Thoracic aorta (tissue), 2 donors: ENCODE data around the gene IPPK. TPM values are rescaled to one million over a fixed set of nuclear protein-coding genes. Genes with fewer than 3 reads are reported as not detected.

Source experiments
- ATAC-seq: fragments of 150-250 bp; one replicate; pipeline ENCODE4 v1.8.0; 2017; ENCODE audit warnings: low read depth; ENCODE audit not compliant: insufficient number of reproducible peaks, low FRiP score
- DNase-seq: peaks from one replicate; pipeline ENCODE4 v3.0.0-alpha.2; 2020; ENCODE audit warnings: low spot score
- H3K27ac ChIP-seq, 2 donors: fragments of 200-600 bp; sonication (generic); 1 replicate in 1 of 2; 2 replicates in 1 of 2; pipeline ENCODE4 v1.5.1; 2016; ENCODE audit warnings: mild to moderate bottlenecking in 2 of 2, moderate library complexity in 2 of 2
- H3K27me3 ChIP-seq: fragments of 200-600 bp; sonication (generic); replicated peaks from 2 replicates; pipeline ENCODE4 v1.6.0; 2016; ENCODE audit warnings: mild to moderate bottlenecking; ENCODE audit not compliant: insufficient read depth
- H3K36me3 ChIP-seq: fragments of 200-600 bp; sonication (generic); one replicate; pipeline ENCODE4 v1.5.1; 2016
- H3K4me1 ChIP-seq, 2 donors: fragments of 200-600 bp; sonication (generic); 1 replicate in 1 of 2; 2 replicates in 1 of 2; pipeline versions ENCODE4 v1.5.1 to v1.6.0; 2016; ENCODE audit warnings: low read depth in 2 of 2, mild to moderate bottlenecking in 1 of 2; ENCODE audit not compliant: control insufficient read depth in 1 of 2
- H3K4me3 ChIP-seq: fragments of 200-600 bp; sonication (generic); 2 replicates; pipeline ENCODE4 v1.5.1; 2016; ENCODE audit warnings: mild to moderate bottlenecking
- H3K9me3 ChIP-seq: fragments of 200-600 bp; sonication (generic); 2 replicates; pipeline ENCODE4 v1.5.1; 2016
- total RNA-seq, 2 donors: library from RNA; depleted of rRNA; stranded (reverse); fragments of >200 nt; gene quantifications; one replicate each; pipeline versions ENCODE4 v1.1.0 to v1.2.3, GENCODE V29; 2016
- TF ChIP-seq, protein P1 (sequence below): fragments of 200-600 bp; sonication (generic); IDR thresholded peaks from one replicate; pipeline ENCODE4 v1.5.1; 2019; ENCODE audit warnings: antibody characterized with exemption

Gene IPPK, protein sequence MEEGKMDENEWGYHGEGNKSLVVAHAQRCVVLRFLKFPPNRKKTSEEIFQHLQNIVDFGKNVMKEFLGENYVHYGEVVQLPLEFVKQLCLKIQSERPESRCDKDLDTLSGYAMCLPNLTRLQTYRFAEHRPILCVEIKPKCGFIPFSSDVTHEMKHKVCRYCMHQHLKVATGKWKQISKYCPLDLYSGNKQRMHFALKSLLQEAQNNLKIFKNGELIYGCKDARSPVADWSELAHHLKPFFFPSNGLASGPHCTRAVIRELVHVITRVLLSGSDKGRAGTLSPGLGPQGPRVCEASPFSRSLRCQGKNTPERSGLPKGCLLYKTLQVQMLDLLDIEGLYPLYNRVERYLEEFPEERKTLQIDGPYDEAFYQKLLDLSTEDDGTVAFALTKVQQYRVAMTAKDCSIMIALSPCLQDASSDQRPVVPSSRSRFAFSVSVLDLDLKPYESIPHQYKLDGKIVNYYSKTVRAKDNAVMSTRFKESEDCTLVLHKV
- 10 to 100 TPM in 1 of 2 donors, 1 to 10 TPM in 1; 6.9 to 11.7 TPM for total RNA-seq

DNA sequence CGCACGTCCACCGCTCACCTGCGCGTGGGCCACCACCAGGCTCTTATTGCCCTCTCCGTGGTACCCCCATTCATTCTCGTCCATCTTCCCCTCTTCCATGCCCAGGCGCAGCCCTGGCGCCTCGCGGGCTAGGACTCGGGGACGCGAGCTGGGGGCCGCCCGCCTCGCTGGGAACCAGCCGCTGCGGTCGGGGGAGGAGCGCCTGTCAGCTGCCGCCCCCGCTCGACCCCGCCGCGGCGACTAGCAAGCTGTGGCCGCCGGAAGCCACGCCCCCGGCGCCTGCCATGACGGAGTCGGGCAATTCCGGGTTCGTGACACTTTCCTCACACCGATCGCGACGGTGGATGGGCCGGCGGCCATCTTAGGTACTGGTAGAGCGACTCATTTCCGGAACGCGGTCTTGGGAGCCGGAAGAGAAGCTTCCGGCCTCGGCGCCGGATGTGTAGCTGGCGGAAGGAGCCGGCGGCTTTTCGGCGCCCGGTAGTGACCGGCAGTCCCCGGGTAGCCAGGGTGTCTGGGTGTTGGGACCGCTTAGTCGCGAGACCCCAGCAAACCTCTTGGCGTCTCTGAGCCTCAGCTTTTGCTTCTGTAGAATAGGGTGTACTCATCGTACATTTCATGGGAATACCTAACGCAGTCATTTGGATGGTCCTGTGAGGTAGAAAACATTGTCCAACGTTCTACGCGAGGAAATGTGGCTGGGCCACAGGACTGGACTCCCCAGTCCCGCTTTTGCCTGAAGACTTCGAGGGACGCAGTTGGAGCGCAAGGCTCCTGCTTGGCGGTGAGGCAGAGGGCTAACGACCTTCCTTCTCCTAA is at the start of gene IPPK:
Gene IPPK (minus strand): TSS at position 242 of the 819 bp plus-strand sequence. CDS start 143 bp downstream, at position 99.
- DNase-seq (peak; percentile 96), ATAC-seq (peak; percentile 96)
- Histone ChIP-seq H3K4me3 (peak within 1 kb of the TSS; percentile 81), H3K9me3 (no peaks in the 10 kb centered on the region), H3K27me3 (no peaks in the 10 kb centered on the region), H3K36me3 (peaks cover 7% of the 10 kb centered on the region), H3K4me1 (peaks cover 0 to 22% of the 10 kb centered on the region in 2 donors), H3K27ac (peak within 1 kb of the TSS; percentile 86 to 94)
- TF ChIP-seq, protein P1, sequence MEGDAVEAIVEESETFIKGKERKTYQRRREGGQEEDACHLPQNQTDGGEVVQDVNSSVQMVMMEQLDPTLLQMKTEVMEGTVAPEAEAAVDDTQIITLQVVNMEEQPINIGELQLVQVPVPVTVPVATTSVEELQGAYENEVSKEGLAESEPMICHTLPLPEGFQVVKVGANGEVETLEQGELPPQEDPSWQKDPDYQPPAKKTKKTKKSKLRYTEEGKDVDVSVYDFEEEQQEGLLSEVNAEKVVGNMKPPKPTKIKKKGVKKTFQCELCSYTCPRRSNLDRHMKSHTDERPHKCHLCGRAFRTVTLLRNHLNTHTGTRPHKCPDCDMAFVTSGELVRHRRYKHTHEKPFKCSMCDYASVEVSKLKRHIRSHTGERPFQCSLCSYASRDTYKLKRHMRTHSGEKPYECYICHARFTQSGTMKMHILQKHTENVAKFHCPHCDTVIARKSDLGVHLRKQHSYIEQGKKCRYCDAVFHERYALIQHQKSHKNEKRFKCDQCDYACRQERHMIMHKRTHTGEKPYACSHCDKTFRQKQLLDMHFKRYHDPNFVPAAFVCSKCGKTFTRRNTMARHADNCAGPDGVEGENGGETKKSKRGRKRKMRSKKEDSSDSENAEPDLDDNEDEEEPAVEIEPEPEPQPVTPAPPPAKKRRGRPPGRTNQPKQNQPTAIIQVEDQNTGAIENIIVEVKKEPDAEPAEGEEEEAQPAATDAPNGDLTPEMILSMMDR, result peak; percentile 11

DNA sequence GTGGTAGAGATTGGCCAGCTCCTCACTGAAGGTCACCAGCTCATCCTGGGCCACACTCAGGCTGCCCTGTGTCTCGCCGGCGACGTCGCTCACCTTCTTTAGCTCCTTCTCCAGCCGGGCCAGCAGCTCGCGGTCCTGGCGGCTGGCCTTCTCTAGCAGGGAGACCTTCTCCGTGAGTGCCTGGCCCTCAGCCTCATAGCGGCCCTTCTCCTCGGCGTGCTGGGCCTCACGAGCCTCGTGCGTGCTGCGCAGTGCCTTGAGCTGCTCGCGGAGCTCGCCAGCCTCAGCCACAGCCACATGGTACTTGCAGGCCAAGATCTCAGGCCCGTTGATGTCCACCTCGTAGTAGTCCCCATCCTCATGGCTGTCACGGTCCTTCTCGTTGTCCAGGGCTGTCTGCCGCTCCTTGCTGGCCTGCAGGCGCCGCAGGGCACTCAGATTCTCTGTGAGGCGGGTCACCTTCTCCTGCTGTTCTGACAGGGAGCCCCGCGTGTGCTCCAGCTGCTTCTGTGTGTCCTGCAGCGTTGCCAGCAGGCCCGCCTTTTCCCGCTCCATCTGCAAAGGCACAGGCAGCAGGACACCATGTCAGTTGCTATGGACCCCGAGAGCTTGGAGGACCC is 49.2 kb upstream of the IPPK start:
- Histone ChIP-seq H3K27ac (no peak overlapping the region), H3K9me3 (no peaks in the 10 kb centered on the region), H3K36me3 (peaks cover 68% of the 10 kb centered on the region), H3K4me3 (no peak overlapping the region), H3K4me1 (no peaks in the 10 kb centered on the region), H3K27me3 (no peaks in the 10 kb centered on the region)
- no peak for ATAC-seq
- TF ChIP-seq, protein P1, result no peak
- no peak for DNase-seq

DNA sequence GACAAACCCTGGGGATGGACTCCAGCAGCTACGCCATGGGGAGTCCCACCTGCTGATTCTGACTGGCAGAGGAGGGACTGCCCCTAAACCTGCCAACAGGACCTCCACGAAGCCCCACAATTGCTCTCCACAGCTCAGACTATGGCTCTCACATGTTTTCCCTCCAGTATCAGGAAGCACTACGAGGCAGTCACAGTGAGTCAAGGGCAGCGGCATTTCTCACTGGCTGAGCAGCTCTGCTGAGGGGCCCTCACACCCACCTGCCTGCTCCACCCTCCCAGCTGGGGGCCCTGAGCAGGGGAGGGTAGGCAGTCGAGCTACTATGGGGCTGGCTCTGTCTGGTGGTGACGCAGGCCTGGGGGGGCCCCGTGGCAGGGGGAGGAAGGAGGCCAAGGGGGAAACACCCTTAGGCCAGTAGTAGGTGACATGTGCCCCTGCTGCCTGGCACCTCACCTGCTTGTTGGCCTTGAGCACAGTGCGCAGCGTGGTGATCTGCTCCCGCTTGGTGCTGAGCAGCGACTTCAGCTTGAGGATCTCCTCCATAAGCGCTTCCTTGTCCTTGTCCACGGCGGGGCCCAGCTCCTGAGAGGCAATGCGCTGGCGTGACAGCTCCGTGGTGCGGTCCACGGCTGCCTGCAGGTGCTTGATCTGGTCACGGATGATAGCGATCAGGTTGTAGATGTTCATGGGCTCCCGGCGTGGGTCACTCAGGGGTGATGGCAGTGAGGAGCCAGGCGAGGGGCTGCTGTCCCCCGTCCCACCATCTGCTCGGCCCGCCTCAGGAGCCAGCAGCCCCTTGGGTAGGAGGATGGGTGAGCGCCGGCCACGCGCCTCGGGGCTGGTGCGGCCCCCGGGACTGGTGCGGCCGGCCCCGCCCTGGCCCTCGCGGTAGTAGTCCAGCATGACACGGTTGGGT is 48.4 kb upstream of the IPPK start:
- no peak for DNase-seq
- H3K4me1 ChIP-seq, result no peaks in the 10 kb centered on the region
- no peak for ATAC-seq
- no peak overlapping the region for H3K27ac ChIP-seq
- no peak overlapping the region for H3K4me3 ChIP-seq
- no peaks in the 10 kb centered on the region for H3K9me3 ChIP-seq
- peaks cover 76% of the 10 kb centered on the region for H3K36me3 ChIP-seq
- TF ChIP-seq, protein P1, result no peak
- H3K27me3 ChIP-seq, result no peaks in the 10 kb centered on the region

DNA sequence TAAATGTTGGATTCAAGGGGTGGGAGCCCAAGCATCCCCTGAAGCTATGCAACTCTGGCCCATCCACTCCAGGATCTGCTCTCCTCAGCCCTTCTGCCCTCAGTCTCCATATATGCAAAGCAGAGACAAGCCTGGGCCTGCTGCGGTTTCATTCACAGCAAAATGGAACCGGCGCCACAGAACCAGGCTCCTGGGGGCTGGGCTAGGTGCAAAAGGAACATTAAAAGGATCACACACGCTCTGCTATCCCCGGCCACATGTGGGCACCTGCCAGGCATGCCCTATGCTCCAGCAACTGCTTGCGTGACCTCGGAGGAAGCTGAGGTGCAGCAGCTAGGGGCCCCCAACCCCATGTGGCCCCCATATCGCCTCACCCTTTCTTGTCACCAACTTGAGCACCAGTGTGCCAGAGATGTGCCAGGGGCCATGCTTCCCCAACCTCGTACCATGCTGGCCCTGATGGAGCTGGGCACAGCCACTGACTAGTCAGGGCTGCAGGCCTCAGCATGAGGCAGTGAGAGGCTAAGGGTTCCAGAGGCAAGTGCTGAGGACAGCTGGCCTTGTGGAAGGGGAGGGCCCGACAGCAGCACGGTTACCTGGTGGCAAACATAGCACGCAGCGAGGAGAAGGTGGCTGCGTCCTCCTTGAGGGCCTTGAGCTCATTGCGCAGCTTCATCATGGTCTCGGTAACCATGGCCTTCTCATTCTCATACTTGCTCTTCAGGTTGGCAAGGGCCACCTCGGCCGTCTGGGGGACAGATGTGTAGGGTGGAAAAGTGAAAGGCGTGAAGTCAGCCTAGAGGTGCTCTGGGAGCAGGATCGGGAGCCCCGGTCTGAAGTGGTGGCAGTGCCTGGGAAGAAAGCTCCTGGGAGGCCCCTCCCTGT is 47.5 kb upstream of the IPPK start:
- DNase-seq, result no peak
- Histone ChIP-seq H3K36me3 (peaks cover 77% of the 10 kb centered on the region), H3K9me3 (no peaks in the 10 kb centered on the region), H3K4me3 (no peak overlapping the region), H3K4me1 (no peaks in the 10 kb centered on the region), H3K27me3 (no peaks in the 10 kb centered on the region), H3K27ac (no peak overlapping the region)
- ATAC-seq, result no peak
- TF ChIP-seq, protein P1, result no peak
